Karpas-422 (cell line): ENCODE results near the gene FZR1. TPM values are rescaled to one million over a fixed set of nuclear protein-coding genes. Genes with fewer than 3 reads are reported as not detected.
A peak's percentile ranks its signal among the peaks of the same experiment; 100 is the strongest.
"Not testable (repeated sequence)": the region's sequence is repeated elsewhere in the genome, so short reads cannot be mapped to it uniquely, and the experiment has no call there.

ENCODE experiments used
- DNase-seq: peaks from one replicate; pipeline ENCODE4 v3.0.0-alpha.2; 2015
- H2AFZ ChIP-seq: fragments of 200-600 bp; sonication (generic); 2 replicates; pipeline ENCODE4 v1.6.1; 2014; ENCODE audit warnings: antibody characterized with exemption, low read length, mixed read lengths
- H3K27ac ChIP-seq: fragments of 200-600 bp; sonication (generic); 2 replicates; pipeline ENCODE4 v1.5.1; 2014; ENCODE audit warnings: mild to moderate bottlenecking, low read length, moderate library complexity
- H3K27me3 ChIP-seq: fragments of 200-600 bp; sonication (generic); 2 replicates; pipeline ENCODE4 v1.6.1; 2014; ENCODE audit warnings: low read length, mixed read lengths
- H3K36me3 ChIP-seq: fragments of 200-600 bp; sonication (generic); 2 replicates; pipeline ENCODE4 v1.6.1; 2014; ENCODE audit warnings: low read length, mixed read lengths; ENCODE audit not compliant: insufficient read depth
- H3K4me1 ChIP-seq: fragments of 200-600 bp; sonication (generic); 2 replicates; pipeline ENCODE4 v1.6.1; 2014; ENCODE audit warnings: mild to moderate bottlenecking, low read length, mixed read lengths
- H3K4me2 ChIP-seq: fragments of 200-600 bp; sonication (generic); 2 replicates; pipeline ENCODE4 v1.6.1; 2014; ENCODE audit warnings: low read length, low read depth, mild to moderate bottlenecking; ENCODE audit not compliant: poor library complexity, severe bottlenecking
- H3K4me3 ChIP-seq: fragments of 200-600 bp; sonication (generic); 2 replicates; pipeline ENCODE4 v1.5.1; 2014; ENCODE audit warnings: mild to moderate bottlenecking, antibody characterized with exemption, low read length, mixed read lengths
- H3K79me2 ChIP-seq: fragments of 200-600 bp; sonication (generic); 2 replicates; pipeline ENCODE4 v1.6.1; 2014; ENCODE audit warnings: mild to moderate bottlenecking, low read length, mixed read lengths
- H3K9ac ChIP-seq: fragments of 200-600 bp; sonication (generic); 2 replicates; pipeline ENCODE4 v1.6.0; 2014; ENCODE audit warnings: low read length
- H3K9me2 ChIP-seq: fragments of 200-600 bp; sonication (generic), shearing (Covaris generic); replicated peaks from 2 replicates; pipeline ENCODE4 v1.6.0; 2014; ENCODE audit warnings: mild to moderate bottlenecking, low read length, moderate library complexity; ENCODE audit not compliant: insufficient read depth
- H3K9me3 ChIP-seq: fragments of 300-700, 200-600 bp; sonication (generic); 2 replicates; pipeline ENCODE4 v1.6.1; 2014; ENCODE audit warnings: low read length, mixed read lengths
- H4K20me1 ChIP-seq: fragments of 200-600 bp; sonication (generic); 2 replicates; pipeline ENCODE4 v1.6.1; 2014; ENCODE audit warnings: mild to moderate bottlenecking, antibody characterized with exemption, low read length, low read depth; ENCODE audit not compliant: insufficient read depth
- total RNA-seq: library from RNA; depleted of rRNA; stranded (reverse); fragments of >200 nt; shearing (Covaris generic); gene quantifications from 2 replicates; pipeline ENCODE4 v1.2.3, GENCODE V29; 2014; ENCODE audit warnings: low replicate concordance

Gene FZR1
- total RNA-seq, 1 experiment from 2014 or later: 22.8 TPM

DNA sequence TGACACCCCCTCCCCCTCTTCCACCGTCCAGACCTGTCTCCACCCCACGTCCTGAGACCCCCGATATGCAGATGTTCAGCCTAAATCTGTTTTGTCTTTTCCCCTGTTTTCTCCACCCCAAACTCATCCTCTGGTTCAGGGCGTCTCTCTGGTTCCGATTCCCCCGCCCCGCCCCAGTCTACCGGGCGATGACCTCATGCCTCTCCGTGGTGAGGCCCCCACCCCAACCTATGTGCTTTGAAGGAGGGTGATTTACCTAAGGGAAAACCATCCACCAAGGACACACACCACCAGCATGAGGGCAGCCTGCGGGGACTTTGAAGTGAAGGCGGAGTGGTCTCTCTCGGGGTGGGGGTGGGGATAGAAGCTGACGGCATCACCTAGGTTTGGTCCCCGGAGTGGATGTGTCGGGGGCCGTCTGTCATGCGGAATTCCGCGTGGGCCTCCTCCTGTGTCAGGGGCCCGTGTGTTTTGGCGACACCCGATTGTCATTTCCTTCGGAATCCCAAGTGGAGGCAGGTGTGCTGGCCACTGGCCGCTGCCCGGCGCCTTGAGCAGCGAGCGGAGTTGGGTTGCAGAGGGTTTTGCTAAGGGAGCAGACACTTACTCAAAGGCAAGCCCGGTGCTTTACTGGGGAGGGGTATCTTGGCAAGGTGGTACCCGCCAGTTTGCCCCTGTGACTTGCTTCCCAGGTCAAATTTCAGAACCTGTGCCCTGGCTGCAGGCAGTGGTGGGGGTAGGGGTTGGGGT is 1.4 kb downstream of the FZR1 start:
- H3K9ac ChIP-seq: peak overlapping the region; percentile 97
- H2AFZ ChIP-seq: no peak overlapping the region
- DNase-seq: no peak
- H3K27ac ChIP-seq: no peak overlapping the region
- H4K20me1 ChIP-seq: peaks cover 19% of the 10 kb centered on the region; the same call in 1 of the 2 replicates
- H3K4me2 ChIP-seq: peak overlapping the region; percentile 73
- peaks cover 19% of the 10 kb centered on the region for H3K4me1 ChIP-seq
- no peaks in the 10 kb centered on the region for H3K9me2 ChIP-seq
- no peaks in the 10 kb centered on the region for H3K36me3 ChIP-seq
- no peaks in the 10 kb centered on the region for H3K9me3 ChIP-seq
- peaks cover 67% of the 10 kb centered on the region for H3K79me2 ChIP-seq
- peak overlapping the region; percentile 88 for H3K4me3 ChIP-seq
- H3K27me3 ChIP-seq: no peaks in the 10 kb centered on the region

DNA sequence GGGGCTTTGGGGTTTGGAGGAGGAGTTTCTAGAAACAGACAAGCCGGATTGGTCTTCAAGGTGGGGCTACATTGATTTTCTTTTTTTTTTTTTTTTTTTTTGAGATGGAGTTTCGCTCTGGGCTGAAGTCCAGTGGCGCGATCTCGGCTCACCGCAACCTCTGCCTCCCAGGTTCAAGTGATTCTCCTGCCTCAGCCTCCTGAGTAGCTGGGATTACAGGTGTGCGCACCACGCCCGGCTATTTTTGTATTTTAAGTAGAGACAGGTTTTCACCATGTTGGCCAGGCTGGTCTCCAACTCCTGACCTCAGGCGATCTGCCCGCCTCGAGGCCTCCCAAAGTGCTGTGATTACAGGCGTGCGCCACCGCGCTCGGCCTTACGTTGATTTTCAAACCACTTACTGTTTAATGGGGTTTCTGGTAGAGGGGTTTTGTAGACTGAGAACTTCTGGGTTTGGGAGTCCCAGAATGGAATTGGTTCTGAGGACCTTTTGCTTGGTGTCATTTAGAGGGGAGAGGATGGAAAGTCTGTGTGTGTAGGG is 2.1 kb downstream of the FZR1 start:
- H3K4me2 ChIP-seq, H3K4me3 ChIP-seq, H3K27ac ChIP-seq, H3K9me3 ChIP-seq, H3K9ac ChIP-seq, H3K36me3 ChIP-seq, H3K9me2 ChIP-seq, H2AFZ ChIP-seq, H3K27me3 ChIP-seq: not testable (repeated sequence)
- H3K4me1 ChIP-seq: peaks cover 19% of the 10 kb centered on the region
- H4K20me1 ChIP-seq: peaks cover 19% of the 10 kb centered on the region; the same call in 1 of the 2 replicates
- H3K79me2 ChIP-seq: peaks cover 73% of the 10 kb centered on the region
- DNase-seq: peak; percentile 47

DNA sequence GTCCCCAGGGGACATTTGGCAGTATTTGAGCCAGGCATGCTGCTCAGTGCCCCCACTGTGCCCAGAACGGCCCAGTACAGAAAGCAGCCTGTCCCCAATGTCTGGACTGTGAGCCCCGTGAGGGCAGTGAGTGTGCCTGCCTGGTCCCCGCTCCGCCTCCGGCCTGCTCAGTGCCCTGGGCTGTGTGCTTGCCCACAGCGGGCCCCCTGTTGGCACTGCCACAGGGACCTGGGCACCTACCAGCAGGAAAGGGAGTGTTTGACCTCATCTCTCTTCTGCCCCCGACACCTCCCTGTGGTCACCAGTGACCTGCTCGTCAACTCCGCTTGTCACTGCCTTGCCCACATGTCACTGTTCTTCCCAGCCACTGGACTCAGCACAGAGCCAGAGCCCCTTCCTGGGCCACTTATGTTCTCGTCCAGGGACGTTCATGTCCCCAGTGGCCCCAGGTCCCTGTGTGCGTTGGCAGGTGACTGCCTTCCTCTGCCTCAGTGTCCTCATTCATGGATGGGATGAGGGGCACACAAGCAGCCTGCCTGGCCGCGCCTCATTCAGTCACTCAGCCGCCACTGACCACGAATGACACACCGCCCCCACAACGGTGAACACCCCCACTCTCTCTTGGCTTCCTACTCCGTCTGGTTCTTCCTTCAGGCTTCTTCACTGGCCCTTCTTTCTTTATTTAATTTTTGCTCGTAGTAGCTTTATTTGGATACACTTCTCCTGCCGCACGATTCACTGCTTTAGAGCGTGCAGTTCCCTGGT is 2.8 kb downstream of the FZR1 start:
- Histone ChIP-seq H3K27me3 (no peaks in the 10 kb centered on the region), H3K27ac (no peak overlapping the region), H4K20me1 (peaks cover 19% of the 10 kb centered on the region; the same call in 1 of the 2 replicates), H3K4me3 (no peak overlapping the region), H3K79me2 (peaks cover 81% of the 10 kb centered on the region), H2AFZ (no peak overlapping the region), H3K36me3 (no peaks in the 10 kb centered on the region), H3K4me1 (peaks cover 19% of the 10 kb centered on the region), H3K4me2 (no peak overlapping the region), H3K9ac (no peak overlapping the region), H3K9me3 (no peaks in the 10 kb centered on the region), H3K9me2 (no peaks in the 10 kb centered on the region)
- DNase-seq: no peak

- H3K9ac ChIP-seq: no peak overlapping the region
- no peak for DNase-seq
These were observed 3.5 kb downstream of the FZR1 start for GRCh38 chr19:3509566-3509989.

DNA sequence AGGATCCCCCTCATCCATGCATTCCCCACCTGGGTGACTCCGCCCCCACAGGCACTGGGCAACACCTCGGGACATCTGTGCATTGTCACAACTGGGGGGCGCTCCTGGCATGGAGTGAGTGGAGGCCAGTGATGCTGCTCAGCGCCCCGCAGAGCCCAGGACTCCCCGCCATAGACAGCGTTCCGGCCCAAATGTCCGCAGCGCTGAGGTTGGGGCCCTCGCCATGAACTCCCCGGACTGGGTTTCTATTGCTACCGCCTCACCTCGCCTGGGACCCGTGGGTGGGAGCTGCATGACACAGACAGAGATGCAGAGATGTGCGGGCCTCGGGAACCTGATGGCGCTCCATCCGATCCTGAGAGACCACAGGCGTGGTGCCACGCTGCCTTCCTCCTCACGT is 4.6 kb downstream of the FZR1 start:
- H3K27me3 ChIP-seq: no peaks in the 10 kb centered on the region
- no peaks in the 10 kb centered on the region for H3K36me3 ChIP-seq
- H3K4me2 ChIP-seq: no peak overlapping the region
- peaks cover 25% of the 10 kb centered on the region; the same call in 1 of the 2 replicates for H4K20me1 ChIP-seq
- no peak overlapping the region for H3K9ac ChIP-seq
- no peak overlapping the region for H3K4me3 ChIP-seq
- no peak overlapping the region for H2AFZ ChIP-seq
- H3K9me2 ChIP-seq: no peaks in the 10 kb centered on the region
- no peak overlapping the region for H3K27ac ChIP-seq
- no peaks in the 10 kb centered on the region for H3K9me3 ChIP-seq
- H3K4me1 ChIP-seq: peaks cover 10% of the 10 kb centered on the region
- DNase-seq: no peak
- peaks cover 93% of the 10 kb centered on the region for H3K79me2 ChIP-seq

More at GRCh38 chr19:3509566-3509989, 3.5 kb downstream of the FZR1 start:
- no peaks in the 10 kb centered on the region for H3K27me3 ChIP-seq
- H4K20me1 ChIP-seq: peaks cover 19% of the 10 kb centered on the region; the same call in 1 of the 2 replicates
- no peak overlapping the region for H2AFZ ChIP-seq
- H3K4me3 ChIP-seq: no peak overlapping the region
- peaks cover 87% of the 10 kb centered on the region for H3K79me2 ChIP-seq
- H3K9me2 ChIP-seq: no peaks in the 10 kb centered on the region
- H3K9me3 ChIP-seq: no peaks in the 10 kb centered on the region
- no peak overlapping the region for H3K4me2 ChIP-seq
- no peak overlapping the region for H3K27ac ChIP-seq
- H3K4me1 ChIP-seq: peaks cover 19% of the 10 kb centered on the region
- H3K36me3 ChIP-seq: no peaks in the 10 kb centered on the region

DNA sequence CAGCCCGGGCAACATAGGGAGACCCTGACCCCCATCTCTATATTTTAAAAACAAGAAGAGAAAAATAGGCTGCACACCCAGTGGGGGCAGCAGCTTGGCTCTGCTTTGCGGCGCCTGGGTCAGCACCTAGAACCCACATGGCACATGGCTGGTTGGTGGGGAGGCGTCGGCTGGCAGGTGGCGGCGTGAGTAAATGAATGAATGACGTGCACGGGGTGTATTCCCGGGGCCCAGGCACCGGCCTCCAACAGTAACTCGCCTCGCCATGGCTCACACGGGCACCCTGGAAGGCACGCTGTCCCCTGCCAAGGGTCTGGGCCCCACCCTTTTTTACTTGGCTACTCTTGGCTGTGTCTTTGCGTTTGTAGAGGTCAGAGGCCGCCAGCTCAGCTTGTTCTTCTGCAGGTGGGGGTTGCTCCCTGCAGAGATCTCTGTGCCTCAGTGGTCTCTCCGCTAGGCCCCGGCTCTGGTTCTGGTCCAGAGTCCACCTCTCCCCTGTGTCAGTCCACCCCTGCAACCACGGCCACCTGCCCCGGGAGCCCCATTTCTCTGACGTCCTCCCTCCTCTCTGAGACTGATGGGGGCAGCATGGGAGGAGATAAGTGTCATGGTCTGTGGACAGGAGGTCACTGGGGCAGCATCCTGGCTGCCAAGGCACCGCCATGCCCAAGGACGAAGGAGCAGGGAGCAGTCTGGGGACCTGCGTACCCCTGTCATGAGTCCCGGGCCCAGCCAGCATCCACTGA is 5.6 kb downstream of the FZR1 start:
- Histone ChIP-seq H3K9ac (no peak overlapping the region), H3K4me3 (no peak overlapping the region), H4K20me1 (peaks cover 33% of the 10 kb centered on the region; the same call in 1 of the 2 replicates), H3K4me2 (no peak overlapping the region), H2AFZ (no peak overlapping the region), H3K27ac (no peak overlapping the region), H3K27me3 (no peaks in the 10 kb centered on the region), H3K9me2 (no peaks in the 10 kb centered on the region), H3K9me3 (no peaks in the 10 kb centered on the region), H3K79me2 (peaks cover 98% of the 10 kb centered on the region), H3K4me1 (peaks cover 20% of the 10 kb centered on the region), H3K36me3 (no peaks in the 10 kb centered on the region)
- DNase-seq: no peak

- H3K27me3 ChIP-seq: no peaks in the 10 kb centered on the region
- peaks cover 30% of the 10 kb centered on the region; the same call in 1 of the 2 replicates for H4K20me1 ChIP-seq
- no peaks in the 10 kb centered on the region for H3K9me2 ChIP-seq
- no peaks in the 10 kb centered on the region for H3K36me3 ChIP-seq
- H3K4me3 ChIP-seq: no peak overlapping the region
- no peak overlapping the region for H3K9ac ChIP-seq
- peaks cover 97% of the 10 kb centered on the region for H3K79me2 ChIP-seq
- H3K4me2 ChIP-seq: no peak overlapping the region
- H3K4me1 ChIP-seq: peaks cover 23% of the 10 kb centered on the region
- DNase-seq: no peak
- H3K27ac ChIP-seq: no peak overlapping the region
- H3K9me3 ChIP-seq: no peaks in the 10 kb centered on the region
- H2AFZ ChIP-seq: no peak overlapping the region
These were observed 6.6 kb downstream of the FZR1 start for GRCh38 chr19:3512562-3513228.
